SW480 (cell line): ENCODE measurements around the gene BAZ2A.
A peak's percentile ranks its signal among the peaks of the same experiment; 100 is the strongest.
"Not testable (repeated sequence)": the region's sequence is repeated elsewhere in the genome, so short reads cannot be mapped to it uniquely, and the experiment has no call there.

ENCODE experiments used
- DNase-seq: peaks from one replicate; pipeline ENCODE4 v3.0.0-alpha.2; 2016; ENCODE audit warnings: low spot score

BAZ2A gene

GRCh38 chr12:56593909-56594621 is 36.1 kb downstream of the BAZ2A start:
- DNase-seq = peak; percentile 76

GRCh38 chr12:56591961-56592360 is 38.2 kb downstream of the BAZ2A start:
- DNase-seq = no peak

- no peak for DNase-seq
Measured at GRCh38 chr12:56591126-56591525, 39.0 kb downstream of the BAZ2A start.

- peak; percentile 44 for DNase-seq
Measured at GRCh38 chr12:56590237-56590830, 39.8 kb downstream of the BAZ2A start.

GRCh38 chr12:56589783-56590182 is 40.3 kb downstream of the BAZ2A start:
- DNase-seq = no peak

GRCh38 chr12:56585098-56585497 is 45.0 kb downstream of the BAZ2A start:
- DNase-seq = no peak

- DNase-seq = peak; percentile 67
Measured at GRCh38 chr12:56581418-56582145, 48.5 kb downstream of the BAZ2A start.

- no peak for DNase-seq
Measured at GRCh38 chr12:56578983-56579546, 51.1 kb downstream of the BAZ2A start.

- DNase-seq = not testable (repeated sequence)
Measured at GRCh38 chr12:56577248-56577647, 52.9 kb downstream of the BAZ2A start.

GRCh38 chr12:56574210-56574609 is 55.9 kb downstream of the BAZ2A start:
- no peak for DNase-seq

GRCh38 chr12:56572288-56572687 is 57.8 kb downstream of the BAZ2A start:
- DNase-seq = no peak

- DNase-seq = no peak
Measured at GRCh38 chr12:56571121-56571520, 59.0 kb downstream of the BAZ2A start.

- DNase-seq = no peak
Measured at GRCh38 chr12:56568146-56568545, 62.0 kb downstream of the BAZ2A start.

- DNase-seq = no peak
Measured at GRCh38 chr12:56565510-56566101, 64.5 kb downstream of the BAZ2A start.

- DNase-seq = no peak
Measured at GRCh38 chr12:56551070-56551469, 79.1 kb downstream of the BAZ2A start.

- DNase-seq = no peak
Measured at GRCh38 chr12:56546680-56547079, 83.4 kb downstream of the BAZ2A start.
